GM23248 (cell line): Measurements from ENCODE around the gene DPAGT1. TPM values are rescaled to one million over a fixed set of nuclear protein-coding genes. Genes with fewer than 3 reads are reported as not detected.

ENCODE experiments used
- DNase-seq: peaks from one replicate; pipeline ENCODE4 v3.0.0-alpha.2; 2015
- H2AFZ ChIP-seq: fragments of 200-600 bp; sonication (generic); 2 replicates; pipeline ENCODE4 v1.6.1; 2016; ENCODE audit warnings: antibody characterized with exemption
- H3F3A ChIP-seq: fragments of 200-600 bp; sonication (generic); 2 replicates; pipeline ENCODE4 v1.6.1; 2016; ENCODE audit warnings: mild to moderate bottlenecking, antibody characterized with exemption, mixed run types; ENCODE audit not compliant: insufficient read depth
- H3K27ac ChIP-seq: fragments of 200-600 bp; sonication (generic); 2 replicates; pipeline ENCODE4 v1.5.1; 2016; ENCODE audit warnings: mild to moderate bottlenecking
- H3K27me3 ChIP-seq: fragments of 200-600 bp; sonication (generic); replicated peaks from 2 replicates; pipeline ENCODE4 v1.6.1; 2016; ENCODE audit warnings: mild to moderate bottlenecking; ENCODE audit not compliant: insufficient read depth
- H3K36me3 ChIP-seq: fragments of 200-600 bp; sonication (generic); 2 replicates; pipeline ENCODE4 v1.6.1; 2016; ENCODE audit warnings: low read depth, mild to moderate bottlenecking
- H3K4me1 ChIP-seq: fragments of 200-600 bp; sonication (generic); 2 replicates; pipeline ENCODE4 v1.6.1; 2016; ENCODE audit warnings: mild to moderate bottlenecking; ENCODE audit not compliant: insufficient read depth
- H3K4me2 ChIP-seq: fragments of 200-600 bp; sonication (generic); one replicate; pipeline ENCODE4 v1.6.1; 2016; ENCODE audit warnings: mild to moderate bottlenecking; ENCODE audit not compliant: unreplicated experiment
- H3K4me3 ChIP-seq: fragments of 200-600 bp; sonication (generic); 2 replicates; pipeline ENCODE4 v1.5.1; 2016; ENCODE audit warnings: mild to moderate bottlenecking
- H3K79me2 ChIP-seq: fragments of 200-600 bp; sonication (generic); 2 replicates; pipeline ENCODE4 v1.6.1; 2016; ENCODE audit warnings: mild to moderate bottlenecking; ENCODE audit not compliant: insufficient read depth
- H3K9ac ChIP-seq: fragments of 200-600 bp; sonication (generic); 2 replicates; pipeline ENCODE4 v1.6.1; 2016; ENCODE audit warnings: mild to moderate bottlenecking
- H3K9me2 ChIP-seq: fragments of 200-600 bp; sonication (generic); 2 replicates; pipeline ENCODE4 v1.6.1; 2016; ENCODE audit warnings: mixed run types, mild to moderate bottlenecking, moderate library complexity; ENCODE audit not compliant: insufficient read depth
- H3K9me3 ChIP-seq: fragments of 200-600 bp; sonication (generic); one replicate; pipeline ENCODE4 v1.6.1; 2017; ENCODE audit warnings: low read depth
- H4K20me1 ChIP-seq: fragments of 200-600 bp; sonication (generic); 2 replicates; pipeline ENCODE4 v1.6.0; 2016; ENCODE audit not compliant: insufficient read depth
- EZH2 ChIP-seq: fragments of 200-600 bp; sonication (generic); IDR thresholded peaks from 2 replicates; pipeline ENCODE4 v1.6.1; 2018; ENCODE audit warnings: antibody characterized with exemption, mild to moderate bottlenecking; ENCODE audit not compliant: insufficient read depth, poor library complexity, severe bottlenecking
- EZH2phosphoT487 ChIP-seq: fragments of 200-600 bp; sonication (generic); IDR thresholded peaks from 2 replicates; pipeline ENCODE4 v1.6.1; 2018; ENCODE audit warnings: antibody characterized with exemption, moderate library complexity, mild to moderate bottlenecking, low read depth; ENCODE audit not compliant: insufficient read depth
- WGBS, 2 experiments: methylation state at CpG; one replicate each; pipeline ENCODE4 v1.1.6; 2015 to 2017; ENCODE audit warnings: low lambda C conversion rate in 2 of 2, low coverage in 1 of 2; ENCODE audit errors: missing lambda C conversion rate in 2 of 2; 5-methylcytosine and 5-hydroxymethylcytosine counted together
- in situ Hi-C: fragments of 300-500 bp; cut with MboI; formaldehyde crosslinking; loops from 2 replicates; pipeline ENCODE4 v1.15.0; 2020
- polyA plus RNA-seq: library from polyadenylated mRNA; unstranded; fragments of >200 nt; fragmentation: Nextera tagmentation; extraction: Ambion mirVana; gene quantifications from 2 replicates; pipeline ENCODE4 v1.2.1, GENCODE V29; 2016
- total RNA-seq: library from RNA; depleted of rRNA; stranded (reverse); fragments of >200 nt; shearing (Covaris generic); gene quantifications from 2 replicates; pipeline ENCODE4 v1.2.3, GENCODE V29; 2014

DPAGT1 gene
- total and polyA plus RNA-seq, 2 experiments from 2014 or later, result 30.0 to 73.6 TPM

DNA sequence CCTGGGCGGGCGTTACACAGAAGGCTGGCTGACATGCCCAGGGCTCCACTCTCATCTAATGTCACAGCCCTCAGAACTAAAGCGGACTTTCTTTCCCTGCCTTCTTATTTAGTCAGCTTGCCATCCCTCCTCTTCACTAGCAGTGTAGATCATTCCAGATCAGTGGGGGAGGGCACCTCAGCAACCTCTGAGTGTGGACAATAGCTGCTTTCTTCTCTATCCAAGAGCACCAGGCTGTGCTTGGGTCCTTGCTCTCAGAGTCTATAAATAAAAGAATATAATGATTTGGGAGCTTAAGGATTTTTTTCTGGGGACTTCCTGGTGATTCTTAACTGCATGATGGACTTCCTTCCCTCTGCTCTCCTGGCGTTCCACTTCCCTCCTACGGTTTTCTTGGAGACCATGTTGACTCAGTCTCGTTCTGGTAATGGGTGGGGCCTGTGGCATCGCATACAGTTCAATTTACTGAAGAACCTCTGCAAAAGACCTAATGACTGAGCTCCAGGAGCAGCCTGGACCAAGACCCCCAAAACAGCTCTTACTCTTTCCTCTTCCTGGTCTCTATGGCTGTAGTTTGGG lies 19.9 kb downstream of the DPAGT1 start:
- Histone ChIP-seq H3K27ac (no peak overlapping the region), H3F3A (peaks cover 13% of the 10 kb centered on the region; the same call in 1 of the 2 replicates), H3K4me1 (peaks cover 10% of the 10 kb centered on the region), H3K27me3 (no peaks in the 10 kb centered on the region), H3K4me2 (no peak overlapping the region), H3K4me3 (no peak overlapping the region), H2AFZ (no peak overlapping the region), H3K9me3 (no peaks in the 10 kb centered on the region), H3K9me2 (no peaks in the 10 kb centered on the region), H3K79me2 (peaks cover 14% of the 10 kb centered on the region), H3K9ac (no peak overlapping the region), H4K20me1 (no peaks in the 10 kb centered on the region), H3K36me3 (peaks cover 9% of the 10 kb centered on the region; the same call in 1 of the 2 replicates)
- in situ Hi-C loops, result no loop called here
- TF ChIP-seq EZH2phosphoT487, result no peak
- TF ChIP-seq EZH2, result no peak
- DNase-seq, result peak; percentile 29
- WGBS, 2 experiments, result 57 to 72% methylated on average over 5 to 7 of the region's 7 CpGs

DNA sequence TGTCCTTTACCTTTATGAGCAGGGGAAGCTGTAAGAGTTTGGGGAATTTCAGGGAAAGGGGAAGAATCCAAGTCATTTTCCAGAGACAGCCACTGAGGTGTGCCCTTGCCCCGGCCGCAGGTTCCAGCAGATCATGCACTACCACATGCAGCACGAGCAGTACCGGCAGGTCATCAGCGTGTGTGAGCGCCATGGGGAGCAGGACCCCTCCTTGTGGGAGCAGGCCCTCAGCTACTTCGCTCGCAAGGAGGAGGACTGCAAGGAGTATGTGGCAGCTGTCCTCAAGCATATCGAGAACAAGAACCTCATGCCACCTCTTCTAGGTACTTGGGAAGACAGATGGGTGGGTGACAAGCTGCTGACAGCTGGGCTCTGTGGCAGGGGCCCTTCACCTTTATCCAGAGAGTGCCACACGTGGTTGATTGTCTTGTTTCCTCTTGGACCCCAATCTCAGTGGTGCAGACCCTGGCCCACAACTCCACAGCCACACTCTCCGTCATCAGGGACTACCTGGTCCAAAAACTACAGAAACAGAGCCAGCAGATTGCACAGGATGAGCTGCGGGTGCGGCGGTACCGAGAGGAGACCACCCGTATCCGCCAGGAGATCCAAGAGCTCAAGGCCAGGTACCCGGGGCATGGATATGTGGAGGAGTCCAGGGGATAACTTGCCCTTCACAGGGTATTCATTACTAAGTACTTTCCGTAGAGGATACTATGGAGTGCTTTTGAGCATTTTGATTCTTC lies 22.8 kb downstream of the DPAGT1 start:
- no peak overlapping the region for H3K4me2 ChIP-seq
- no peaks in the 10 kb centered on the region for H3K9me3 ChIP-seq
- H4K20me1 ChIP-seq, result no peaks in the 10 kb centered on the region
- H3K36me3 ChIP-seq, result peaks cover 13% of the 10 kb centered on the region
- no peak overlapping the region for H2AFZ ChIP-seq
- no peak overlapping the region for H3K4me3 ChIP-seq
- H3K79me2 ChIP-seq, result no peaks in the 10 kb centered on the region
- no peaks in the 10 kb centered on the region for H3K9me2 ChIP-seq
- no peak overlapping the region for H3K27ac ChIP-seq
- 80 to 83% methylated on average over 19 of the region's 19 CpGs for whole genome bisulfite sequencing, 2 experiments
- TF ChIP-seq EZH2 (no peak), EZH2phosphoT487 (no peak)
- H3F3A ChIP-seq, result no peaks in the 10 kb centered on the region
- H3K27me3 ChIP-seq, result no peaks in the 10 kb centered on the region
- no peak overlapping the region for H3K9ac ChIP-seq
- in situ Hi-C loops, result no loop called here
- DNase-seq, result no peak
- no peaks in the 10 kb centered on the region for H3K4me1 ChIP-seq

DNA sequence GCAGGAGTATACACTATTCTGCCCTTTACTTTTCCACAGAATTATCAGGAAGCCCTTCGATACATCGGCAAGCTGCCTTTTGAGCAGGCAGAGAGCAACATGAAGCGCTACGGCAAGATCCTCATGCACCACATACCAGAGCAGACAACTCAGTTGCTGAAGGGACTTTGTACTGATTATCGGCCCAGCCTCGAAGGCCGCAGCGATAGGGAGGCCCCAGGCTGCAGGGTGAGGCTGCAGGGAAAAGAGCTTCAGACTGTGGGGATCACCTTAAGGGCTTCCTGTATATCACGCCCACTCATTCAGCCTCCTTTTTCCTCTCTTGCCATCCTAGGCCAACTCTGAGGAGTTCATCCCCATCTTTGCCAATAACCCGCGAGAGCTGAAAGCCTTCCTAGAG lies 23.8 kb downstream of the DPAGT1 start:
- Histone ChIP-seq H3K4me2 (no peak overlapping the region), H3K79me2 (no peaks in the 10 kb centered on the region), H3K9me2 (no peaks in the 10 kb centered on the region), H3K9ac (no peak overlapping the region), H3K4me1 (no peaks in the 10 kb centered on the region), H3K27me3 (no peaks in the 10 kb centered on the region), H3K9me3 (no peaks in the 10 kb centered on the region), H2AFZ (no peak overlapping the region), H3F3A (no peaks in the 10 kb centered on the region), H3K4me3 (no peak overlapping the region), H4K20me1 (no peaks in the 10 kb centered on the region), H3K27ac (no peak overlapping the region), H3K36me3 (peaks cover 23% of the 10 kb centered on the region)
- no peak for TF ChIP-seq EZH2
- no peak for TF ChIP-seq EZH2phosphoT487
- no peak for DNase-seq
- in situ Hi-C loops, result no loop called here
- WGBS, 2 experiments, result 91 to 95% methylated on average over 11 of the region's 11 CpGs

DNA sequence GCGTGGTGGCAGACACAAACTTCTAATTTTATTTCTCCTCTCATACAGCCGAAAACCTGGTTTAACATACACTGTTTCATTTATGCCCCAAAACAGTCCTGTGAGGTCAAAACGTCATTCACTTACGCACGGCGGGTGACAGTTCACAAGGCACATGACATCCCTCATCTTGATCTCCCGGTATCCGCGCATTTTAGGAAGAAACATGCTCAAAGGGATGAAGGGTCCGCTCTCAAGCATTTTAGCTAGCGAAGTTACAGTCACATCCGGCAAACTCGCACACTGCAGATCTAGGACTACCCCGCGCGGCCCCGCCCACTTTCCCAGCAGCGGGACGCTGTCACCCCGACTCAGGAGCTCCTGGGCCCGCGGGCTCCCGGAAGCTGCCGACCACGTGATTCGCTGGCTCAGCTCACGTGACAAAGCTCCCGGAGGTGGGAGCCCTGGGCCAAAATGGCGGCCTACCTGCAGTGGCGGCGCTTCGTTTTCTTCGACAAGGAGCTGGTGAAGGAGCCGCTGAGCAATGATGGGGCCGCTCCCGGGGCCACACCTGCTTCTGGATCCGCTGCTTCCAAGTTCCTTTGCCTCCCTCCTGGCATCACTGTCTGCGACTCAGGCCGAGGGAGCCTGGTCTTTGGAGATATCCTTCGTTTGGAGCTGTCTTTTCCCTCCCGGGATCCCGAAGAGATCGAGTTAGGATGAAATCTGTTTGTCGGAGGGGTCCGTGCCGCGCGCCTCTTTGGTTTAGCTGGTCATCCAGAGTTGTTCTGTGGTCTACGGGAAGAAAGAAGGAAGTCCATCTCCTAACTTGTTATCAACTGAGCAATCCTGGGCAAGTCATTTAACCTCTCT lies 34.1 kb downstream of the DPAGT1 start, which contains the start of gene VPS11:
Gene VPS11, plus strand, starts transcription at position 448 of the 852 bp plus-strand sequence. Its CDS starts 6 bp downstream, at position 454.
- peaks cover 15% of the 10 kb centered on the region for H3F3A ChIP-seq
- no peaks in the 10 kb centered on the region for H3K27me3 ChIP-seq
- H2AFZ ChIP-seq, result peak within 1 kb of the TSS; percentile 97
- no peaks in the 10 kb centered on the region for H3K9me3 ChIP-seq
- H3K79me2 ChIP-seq, result peaks cover 69% of the 10 kb centered on the region
- 0 out of 2 replicates have a peak, but pooled peaks cover 5% of the 10 kb centered on the region for H3K36me3 ChIP-seq
- H3K4me3 ChIP-seq, result peak within 1 kb of the TSS; percentile 86
- H3K4me1 ChIP-seq, result peaks cover 13% of the 10 kb centered on the region
- peak within 1 kb of the TSS; percentile 92 for H3K4me2 ChIP-seq
- in situ Hi-C loops, result no loop called here
- 0 to 1% methylated on average over 46 to 49 of the region's 49 CpGs for WGBS, 2 experiments
- H3K9ac ChIP-seq, result peak within 1 kb of the TSS; percentile 90
- DNase-seq, result peak; percentile 99
- H3K27ac ChIP-seq, result peak within 1 kb of the TSS; percentile 89
- H4K20me1 ChIP-seq, result no peaks in the 10 kb centered on the region
- TF ChIP-seq EZH2 (no peak), EZH2phosphoT487 (no peak)
- no peaks in the 10 kb centered on the region for H3K9me2 ChIP-seq
